Fibroblast of mammary gland (primary cell): Measurements from ENCODE around the gene EEF1AKMT2.

Source experiments
- DNase-seq: peaks from one replicate; pipeline ENCODE4 v3.0.0-alpha.2; 2010; ENCODE audit warnings: low read depth
- H3K4me3 ChIP-seq: 2 replicates; pipeline ENCODE4 v1.5.1; 2011; ENCODE audit warnings: low read depth, mild to moderate bottlenecking, low read length, moderate library complexity; ENCODE audit not compliant: control insufficient read depth
- TF ChIP-seq, protein P1 (sequence below): conservative IDR thresholded peaks from 2 replicates; pipeline ENCODE4 v1.5.1; 2011; ENCODE audit warnings: low read depth, low read length, inconsistent platforms; ENCODE audit not compliant: control insufficient read depth, insufficient read depth

Gene EEF1AKMT2

DNA sequence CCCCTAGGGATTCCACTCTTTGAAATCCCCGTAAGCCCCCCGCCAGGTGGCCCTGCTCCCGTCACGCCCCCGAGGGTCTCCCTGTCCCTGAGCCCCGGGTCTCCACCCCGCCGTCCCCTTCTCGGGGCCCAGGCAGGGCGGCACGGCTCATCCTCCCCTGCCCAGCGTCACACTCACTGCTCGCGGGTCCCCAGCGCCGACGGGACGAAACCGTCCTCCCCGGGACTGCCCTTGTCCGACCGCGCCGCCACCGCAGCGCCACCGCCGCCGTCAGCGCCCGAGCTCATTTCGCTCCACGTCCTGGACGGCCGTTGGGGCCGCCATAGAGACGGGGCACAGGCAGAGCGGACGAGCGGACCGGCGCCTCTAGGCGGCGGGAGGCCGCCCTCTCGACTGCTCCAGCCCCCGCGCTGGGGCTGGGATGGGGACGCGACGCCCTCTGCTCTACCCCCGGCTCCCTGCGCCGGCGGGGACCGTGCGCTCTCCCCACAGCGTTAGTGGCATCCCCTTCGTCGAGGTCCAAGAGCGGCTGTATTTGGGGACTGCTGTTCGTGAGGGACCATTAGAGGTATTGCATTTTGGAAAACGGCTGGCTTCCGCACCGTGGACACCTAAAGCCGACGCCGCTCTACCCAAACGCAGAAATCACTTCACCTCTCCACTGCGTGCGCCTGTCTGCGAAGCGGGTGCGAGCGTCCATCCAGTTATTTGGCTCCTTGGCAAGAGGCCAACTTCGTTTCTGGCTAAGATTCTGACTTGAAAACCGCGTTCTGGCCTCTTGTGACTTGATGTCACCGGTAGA is at the start of gene EEF1AKMT2:
Gene EEF1AKMT2, minus strand, starts transcription at position 341 of the 802 bp plus-strand sequence. Its CDS starts 54 bp downstream, at position 287.
- DNase-seq = peak; percentile 80
- TF ChIP-seq, protein P1, sequence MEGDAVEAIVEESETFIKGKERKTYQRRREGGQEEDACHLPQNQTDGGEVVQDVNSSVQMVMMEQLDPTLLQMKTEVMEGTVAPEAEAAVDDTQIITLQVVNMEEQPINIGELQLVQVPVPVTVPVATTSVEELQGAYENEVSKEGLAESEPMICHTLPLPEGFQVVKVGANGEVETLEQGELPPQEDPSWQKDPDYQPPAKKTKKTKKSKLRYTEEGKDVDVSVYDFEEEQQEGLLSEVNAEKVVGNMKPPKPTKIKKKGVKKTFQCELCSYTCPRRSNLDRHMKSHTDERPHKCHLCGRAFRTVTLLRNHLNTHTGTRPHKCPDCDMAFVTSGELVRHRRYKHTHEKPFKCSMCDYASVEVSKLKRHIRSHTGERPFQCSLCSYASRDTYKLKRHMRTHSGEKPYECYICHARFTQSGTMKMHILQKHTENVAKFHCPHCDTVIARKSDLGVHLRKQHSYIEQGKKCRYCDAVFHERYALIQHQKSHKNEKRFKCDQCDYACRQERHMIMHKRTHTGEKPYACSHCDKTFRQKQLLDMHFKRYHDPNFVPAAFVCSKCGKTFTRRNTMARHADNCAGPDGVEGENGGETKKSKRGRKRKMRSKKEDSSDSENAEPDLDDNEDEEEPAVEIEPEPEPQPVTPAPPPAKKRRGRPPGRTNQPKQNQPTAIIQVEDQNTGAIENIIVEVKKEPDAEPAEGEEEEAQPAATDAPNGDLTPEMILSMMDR = no peak
- peak within 1 kb of the TSS; percentile 97 for H3K4me3 ChIP-seq

DNA sequence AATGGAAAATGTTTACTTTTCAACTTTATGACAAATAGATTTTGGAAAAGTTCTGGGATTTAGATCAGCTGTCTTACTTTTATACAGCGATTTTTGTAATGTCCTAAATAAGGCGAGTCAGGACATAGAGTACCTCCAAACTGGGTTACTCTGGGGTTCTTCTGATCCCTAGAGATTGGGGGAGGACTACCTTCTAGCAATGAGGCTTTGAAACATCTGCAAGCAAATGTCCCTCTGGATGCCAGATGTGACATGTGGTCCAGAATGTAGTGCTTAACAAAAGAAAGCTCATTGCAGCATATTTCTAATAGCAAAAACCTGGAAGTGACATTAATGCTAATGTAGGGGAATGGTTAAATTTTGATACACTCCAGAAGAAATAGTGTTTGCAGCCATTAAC is 46.0 kb upstream of the EEF1AKMT2 start:
- peak; percentile 2 for DNase-seq
- no peak overlapping the region for H3K4me3 ChIP-seq
- TF ChIP-seq, protein P1 = no peak

DNA sequence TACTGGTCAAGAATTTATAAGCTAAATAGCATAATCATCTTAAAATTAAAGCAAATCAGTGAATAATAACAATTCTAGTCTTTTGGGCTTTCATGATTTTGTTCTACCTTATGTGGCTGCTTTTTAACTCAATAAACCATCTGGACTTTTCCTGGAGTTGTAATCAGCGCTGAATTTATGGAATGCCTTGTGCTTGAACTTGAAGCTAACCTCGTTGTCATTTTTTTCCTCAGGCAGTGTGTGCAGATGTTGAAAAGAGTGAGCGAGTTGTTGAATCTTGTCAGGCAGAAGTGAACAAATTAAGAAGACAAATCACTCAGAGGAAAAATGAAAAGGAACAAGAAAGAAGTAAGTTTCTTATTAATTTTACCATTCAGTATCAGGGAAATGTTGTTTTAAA is 39.4 kb upstream of the EEF1AKMT2 start:
- H3K4me3 ChIP-seq = no peak overlapping the region
- no peak for DNase-seq
- TF ChIP-seq, protein P1 = no peak

DNA sequence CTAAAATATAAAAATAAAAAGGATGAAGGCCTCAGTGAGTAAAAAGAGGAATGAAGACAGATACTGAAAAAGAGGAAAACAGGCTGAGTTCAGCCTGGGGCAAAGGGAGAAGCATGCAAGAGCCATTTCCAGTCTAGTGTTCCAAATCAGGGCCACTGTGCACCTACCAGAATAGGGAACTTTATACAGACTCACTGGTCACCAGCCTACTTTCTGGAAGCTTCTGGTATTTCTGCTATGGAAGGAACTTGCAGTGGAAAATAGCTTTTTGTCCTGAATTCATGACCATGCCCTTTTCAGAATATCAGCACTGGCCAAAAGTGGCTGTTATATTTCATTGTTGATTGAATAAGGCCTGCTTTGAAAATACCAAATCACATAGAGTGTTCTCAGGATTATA is 38.8 kb upstream of the EEF1AKMT2 start:
- no peak overlapping the region for H3K4me3 ChIP-seq
- TF ChIP-seq, protein P1 = no peak
- DNase-seq = no peak

DNA sequence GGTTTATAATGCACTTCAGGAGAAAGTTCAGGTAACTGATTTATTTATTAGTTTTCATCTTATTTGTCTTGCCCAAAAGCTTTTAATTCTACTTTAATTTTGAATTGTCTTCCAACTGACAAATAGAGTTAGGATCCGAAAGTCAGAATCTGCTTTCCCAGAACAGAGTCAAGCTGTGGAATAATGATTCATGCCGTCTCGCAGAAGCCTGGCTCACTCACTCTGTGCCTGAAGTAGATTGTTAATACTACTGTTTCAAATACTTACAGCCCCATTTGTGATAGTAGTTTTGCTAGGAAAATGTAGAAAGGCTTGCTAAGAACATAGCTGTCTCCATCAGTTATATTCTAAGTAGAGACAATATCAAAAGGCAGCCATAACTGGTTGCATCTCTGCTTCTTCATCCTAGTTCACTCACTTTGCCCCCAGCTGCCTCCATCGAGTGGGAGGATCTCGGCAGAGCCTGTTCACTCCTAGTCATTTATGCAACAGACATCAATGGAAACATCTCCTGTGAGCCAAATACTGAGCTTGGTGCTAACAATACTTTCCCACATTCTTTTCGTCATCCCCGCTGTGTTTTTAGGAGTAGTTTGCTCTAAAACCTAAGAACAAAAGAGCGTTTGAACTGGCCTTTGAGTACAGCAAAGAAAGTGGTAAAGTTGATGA is 37.9 kb upstream of the EEF1AKMT2 start:
- TF ChIP-seq, protein P1 = no peak
- H3K4me3 ChIP-seq = no peak overlapping the region
- DNase-seq = no peak

DNA sequence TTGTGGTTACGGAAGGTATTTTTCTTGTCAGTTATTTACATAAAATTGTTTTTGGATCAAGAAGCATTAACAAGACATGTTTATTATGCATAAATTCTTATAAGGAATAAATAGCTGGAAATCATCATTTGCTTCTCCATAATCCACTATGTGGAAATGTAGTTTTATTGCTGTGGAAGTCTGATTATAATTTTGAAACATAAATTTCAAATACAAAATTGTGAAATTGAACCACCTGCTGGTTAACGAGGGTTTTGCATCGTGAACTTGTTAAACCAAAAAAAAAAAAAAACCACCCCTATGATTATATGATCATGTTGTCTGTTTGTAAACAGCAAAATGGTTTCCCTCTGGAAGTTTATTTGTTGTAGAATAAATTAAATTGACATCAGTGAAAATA is 35.8 kb upstream of the EEF1AKMT2 start:
- peak; percentile 44 for DNase-seq

More for the DNA sequence above, 35.8 kb upstream of the EEF1AKMT2 start:
- H3K4me3 ChIP-seq = no peak overlapping the region
- TF ChIP-seq, protein P1 = peak; percentile 56
